HG02678 (cell line): ENCODE results near the gene CNDP1.
"Not testable (repeated sequence)": the region's sequence is repeated elsewhere in the genome, so short reads cannot be mapped to it uniquely, and the experiment has no call there.

Experiments used
- ATAC-seq: cut with Tn5 transposase; IDR thresholded peaks from one replicate; pipeline ENCODE4 v1.9.1; 2021; ENCODE audit warnings: mild to moderate bottlenecking, moderate library complexity; ENCODE audit not compliant: unreplicated experiment

CNDP1 gene

DNA sequence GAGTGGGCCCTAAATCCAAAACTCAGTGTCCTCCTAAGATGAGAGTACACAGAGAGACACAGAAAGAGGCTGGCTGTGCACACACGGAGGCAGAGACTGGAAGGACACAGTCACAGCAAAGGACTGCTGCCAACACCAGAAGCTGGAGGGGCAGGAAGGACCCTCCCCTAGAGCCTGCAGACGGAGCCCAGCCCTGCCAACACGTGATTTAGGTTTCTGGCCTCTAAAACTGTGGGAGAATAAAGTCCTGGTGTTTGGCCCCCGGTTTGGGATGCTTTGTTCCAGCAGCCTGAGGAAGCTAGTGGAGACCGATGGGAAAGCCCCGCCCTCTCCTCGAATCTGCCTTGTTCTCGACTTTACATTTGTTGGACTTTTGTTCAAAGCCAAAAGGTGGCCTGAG lies 10.6 kb downstream of the CNDP1 start:
- ATAC-seq: no peak

DNA sequence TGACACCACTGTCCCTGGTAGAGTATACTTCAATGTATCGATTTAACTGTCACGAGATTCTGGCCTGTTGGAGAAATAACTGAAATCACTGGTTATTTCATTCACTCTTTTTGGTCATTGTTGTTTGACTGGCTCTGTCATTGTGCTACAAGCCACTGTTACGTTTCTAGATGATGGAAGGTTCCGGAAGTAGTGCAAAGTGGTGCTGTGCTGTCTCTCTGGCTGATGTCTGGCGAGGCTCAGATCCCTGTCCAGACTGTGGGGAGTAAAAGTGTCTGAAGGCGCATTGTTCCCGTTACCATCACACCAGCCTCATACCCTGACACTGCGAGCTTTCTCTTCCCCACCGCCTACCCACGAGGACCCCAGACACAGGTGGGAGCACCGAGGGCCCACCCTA lies 11.7 kb downstream of the CNDP1 start:
- ATAC-seq: no peak

DNA sequence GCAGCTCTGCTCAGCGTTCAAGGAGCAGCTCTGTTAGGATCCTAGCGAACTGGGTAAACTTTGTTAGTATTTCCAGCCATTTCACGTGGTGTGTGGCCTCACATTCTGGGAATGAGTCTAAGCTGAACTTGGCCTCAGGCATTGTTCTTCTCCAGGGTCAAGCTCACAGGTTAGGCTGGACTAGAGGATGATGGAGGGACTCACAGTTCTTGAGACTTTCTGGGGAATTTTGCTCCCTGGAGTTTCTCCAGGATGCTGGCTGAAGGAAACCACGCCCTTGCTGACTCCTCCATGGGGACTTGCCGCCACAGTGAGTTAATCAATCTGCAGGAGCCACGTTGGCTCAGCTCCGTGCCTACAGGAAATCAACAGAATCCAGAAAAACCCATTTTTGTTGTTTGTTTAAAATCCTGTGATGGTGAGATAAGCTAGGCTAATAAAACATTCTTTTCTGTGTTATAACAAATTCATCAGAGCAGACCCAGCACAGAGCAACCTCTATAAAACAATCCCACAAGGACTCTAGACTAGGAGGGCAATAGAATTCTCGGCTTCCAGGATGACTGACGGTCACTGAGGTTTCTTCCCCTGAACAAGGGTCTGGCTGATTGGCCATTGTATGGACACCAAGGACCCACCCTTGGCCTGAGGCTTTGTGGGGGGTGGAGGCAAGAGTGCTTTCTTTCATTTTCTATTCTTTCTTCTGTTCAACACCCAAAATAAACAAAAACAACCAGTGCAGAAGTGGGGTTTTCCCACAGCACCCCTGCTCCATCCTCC lies 12.6 kb downstream of the CNDP1 start:
- ATAC-seq: no peak

DNA sequence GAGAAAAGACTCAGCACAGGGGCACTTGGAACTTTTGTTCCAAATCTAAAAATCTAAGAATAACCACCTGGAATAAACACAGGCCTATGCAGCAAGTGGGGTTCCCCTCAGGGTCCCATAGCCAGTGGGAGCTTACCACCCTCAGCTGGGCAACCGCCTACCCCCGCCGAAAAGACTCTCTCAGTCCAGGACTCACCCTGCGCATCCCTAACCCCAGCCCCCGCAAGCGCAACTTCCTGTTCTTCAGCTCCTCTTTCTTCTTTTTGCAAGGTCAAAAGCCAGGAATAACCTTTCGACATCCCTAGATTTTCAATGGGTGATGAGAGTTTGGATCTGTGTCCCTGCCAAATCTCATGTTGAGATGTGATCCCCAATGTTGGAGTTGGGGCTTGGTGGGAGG lies 13.6 kb downstream of the CNDP1 start:
- ATAC-seq: no peak

DNA sequence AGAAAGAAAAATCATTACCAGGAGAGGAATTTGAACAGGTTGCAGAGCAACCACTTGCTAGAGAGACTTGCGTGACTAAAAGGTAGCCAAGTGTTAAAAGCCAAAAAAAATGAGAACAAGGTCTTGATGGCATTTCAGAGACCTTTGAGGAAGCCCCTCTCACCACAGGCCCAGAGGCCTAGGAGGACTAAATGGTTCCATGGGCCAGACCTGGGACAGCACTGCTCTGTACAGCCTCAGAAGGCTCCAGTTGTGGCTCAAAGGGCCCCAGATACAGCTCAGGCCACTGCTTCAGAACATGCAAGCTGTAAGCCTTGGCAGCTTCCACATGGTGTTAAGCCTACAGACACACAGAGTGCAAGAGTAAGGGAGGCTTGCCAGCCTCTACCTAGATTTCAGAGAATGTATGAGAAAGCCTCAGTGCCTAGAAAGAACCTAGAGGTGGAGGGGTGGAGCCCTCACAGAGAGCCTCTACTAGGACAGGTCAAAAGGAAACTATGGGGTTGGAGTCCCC lies 15.3 kb downstream of the CNDP1 start:
- ATAC-seq: no peak

DNA sequence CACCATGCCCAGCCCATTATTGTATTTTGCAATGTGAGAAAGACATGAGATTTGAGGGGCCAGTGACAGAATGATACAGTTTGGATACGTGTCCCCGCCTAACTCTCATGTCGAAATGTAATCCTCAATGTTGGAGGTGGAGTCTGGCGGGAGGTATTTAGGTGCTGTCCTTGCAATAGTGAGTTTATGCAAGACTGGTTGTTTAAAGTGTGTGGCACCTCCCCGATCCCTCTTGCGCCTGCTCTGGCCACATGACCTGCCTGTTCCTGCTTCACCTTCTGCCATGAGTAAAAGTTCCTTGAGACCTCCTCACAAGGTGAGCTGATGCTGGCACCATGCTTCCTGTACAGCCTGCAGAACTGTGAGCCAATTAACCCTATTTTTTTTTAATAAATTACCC lies 16.6 kb downstream of the CNDP1 start:
- no peak for ATAC-seq

DNA sequence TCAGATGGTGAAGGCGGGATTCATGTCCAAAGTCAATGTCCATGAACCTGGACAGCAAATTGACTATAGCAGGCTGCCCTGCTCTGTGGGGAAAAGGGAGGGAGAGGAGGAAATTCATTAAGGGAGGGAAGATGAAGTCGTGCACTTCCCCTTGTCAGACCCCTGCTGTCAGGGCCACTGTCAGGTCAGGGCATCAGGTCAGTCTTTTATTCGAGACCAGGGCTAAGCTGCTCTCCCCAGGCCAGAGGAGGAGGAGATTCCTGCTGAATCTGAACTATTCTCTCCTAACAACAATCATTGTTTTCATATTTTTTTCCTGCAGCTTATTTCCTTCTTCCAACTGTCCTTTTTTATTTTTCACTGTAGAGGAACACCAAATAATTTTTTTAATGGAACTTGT lies 17.2 kb downstream of the CNDP1 start:
- no peak for ATAC-seq

DNA sequence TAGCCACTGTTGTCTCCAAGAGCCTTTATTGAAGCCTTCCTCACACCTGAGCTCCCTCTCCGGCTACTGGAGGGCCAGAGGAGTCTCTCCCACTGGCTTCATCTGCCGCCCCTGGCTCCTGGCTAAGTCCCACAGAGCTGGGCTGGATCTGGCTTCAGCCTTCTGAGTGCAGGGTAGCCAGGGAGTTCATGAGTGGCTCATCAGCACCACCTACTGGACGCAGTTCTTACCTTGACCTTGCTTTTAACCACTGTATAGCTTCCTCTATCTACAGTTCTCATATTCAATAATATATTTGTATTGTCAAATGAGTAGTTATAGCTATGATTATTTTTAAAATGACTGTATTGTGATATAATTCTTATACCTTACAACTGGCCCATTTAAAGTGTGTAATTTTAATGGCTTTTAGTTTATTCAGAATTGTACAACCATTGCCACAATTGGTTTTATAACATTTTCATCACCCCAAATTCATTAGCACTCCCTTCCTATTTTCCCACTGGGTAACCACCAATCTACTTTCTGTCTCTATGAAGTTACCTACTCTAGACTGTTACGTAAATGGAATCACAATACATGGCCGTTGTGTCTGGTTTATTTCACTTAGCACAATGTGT lies 17.7 kb downstream of the CNDP1 start:
- ATAC-seq: peak; percentile 99

DNA sequence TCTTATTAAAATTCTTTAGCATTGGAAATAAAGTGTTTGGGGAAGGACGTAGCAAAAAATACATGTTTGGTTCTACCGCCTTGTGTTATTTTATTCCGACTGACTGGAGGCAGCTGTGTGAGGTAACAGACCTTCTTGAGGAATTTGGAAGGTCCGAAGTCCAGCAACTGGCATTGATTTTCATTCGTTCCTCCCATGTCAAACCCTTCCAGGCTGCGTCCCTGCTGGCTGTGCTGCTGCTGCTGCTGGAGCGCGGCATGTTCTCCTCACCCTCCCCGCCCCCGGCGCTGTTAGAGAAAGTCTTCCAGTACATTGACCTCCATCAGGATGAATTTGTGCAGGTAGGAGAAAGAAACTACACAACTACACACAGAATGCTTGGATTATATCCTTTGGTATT lies 21.8 kb downstream of the CNDP1 start:
- ATAC-seq: no peak

DNA sequence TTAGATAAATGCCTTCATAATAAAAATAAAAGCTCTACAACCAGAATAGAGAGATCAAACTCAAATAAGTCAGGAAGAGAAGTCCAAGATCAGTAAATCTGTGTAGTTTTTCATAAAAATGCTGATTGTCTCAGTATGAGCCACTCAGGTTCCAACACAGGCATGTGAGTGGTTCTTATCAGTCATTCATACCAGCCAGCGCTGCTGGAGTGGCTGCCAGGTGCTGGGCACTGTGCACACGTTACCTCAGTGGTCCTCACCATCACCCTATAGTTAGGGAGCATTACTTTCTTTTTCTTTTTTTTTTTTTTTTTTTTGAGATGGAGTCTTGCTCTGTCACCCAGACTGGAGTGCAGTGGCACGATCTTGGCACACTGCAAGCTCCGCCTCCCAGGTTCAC lies 23.8 kb downstream of the CNDP1 start:
- no peak for ATAC-seq

DNA sequence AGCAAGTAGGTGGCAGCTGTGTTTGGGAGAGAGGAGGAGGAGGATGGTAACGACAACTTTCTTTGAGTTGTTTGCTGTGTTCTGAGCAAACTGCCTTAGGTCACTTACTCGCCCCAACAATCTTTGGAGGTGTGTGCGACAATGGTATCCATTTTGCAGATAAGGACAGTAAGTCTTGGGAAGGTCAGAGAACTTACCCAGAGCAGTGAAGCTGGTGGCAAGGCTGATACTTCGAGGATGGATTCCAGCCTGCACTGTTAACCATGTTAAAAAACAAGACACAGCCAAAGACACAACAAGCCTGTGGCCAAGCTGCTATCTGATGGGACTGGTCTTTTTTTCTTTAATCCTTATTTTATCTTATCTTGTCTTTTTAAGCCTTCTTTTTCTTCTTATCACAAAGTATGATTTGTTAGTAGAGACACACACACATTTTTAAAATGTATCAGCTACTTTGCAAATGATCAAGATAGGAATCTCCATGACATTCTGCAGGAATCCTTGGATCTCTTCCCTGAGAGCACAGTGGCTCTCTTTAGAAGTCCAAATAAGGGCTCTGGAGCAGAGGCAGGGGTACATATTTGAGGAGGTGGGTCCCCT lies 27.9 kb downstream of the CNDP1 start:
- no peak for ATAC-seq

DNA sequence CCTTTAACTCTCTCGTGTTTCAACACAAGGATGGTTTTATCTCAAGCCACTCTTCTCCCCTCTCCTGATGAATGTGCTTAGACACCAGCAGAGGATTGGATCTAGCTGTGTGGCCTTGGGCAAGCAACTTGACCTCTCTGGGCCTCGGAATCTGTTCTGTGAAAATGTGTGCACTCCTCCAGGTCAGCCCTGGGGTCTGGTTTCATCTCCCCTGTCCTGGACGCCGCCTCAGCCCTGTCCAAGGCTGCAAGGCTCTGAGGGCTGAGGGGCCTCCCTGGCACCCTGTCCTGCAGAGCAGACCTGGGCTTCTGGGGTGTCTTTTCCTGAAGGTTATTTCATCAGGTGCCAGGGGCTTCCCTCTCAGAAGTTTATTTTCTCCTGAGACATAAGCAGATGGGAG lies 28.5 kb downstream of the CNDP1 start:
- no peak for ATAC-seq

DNA sequence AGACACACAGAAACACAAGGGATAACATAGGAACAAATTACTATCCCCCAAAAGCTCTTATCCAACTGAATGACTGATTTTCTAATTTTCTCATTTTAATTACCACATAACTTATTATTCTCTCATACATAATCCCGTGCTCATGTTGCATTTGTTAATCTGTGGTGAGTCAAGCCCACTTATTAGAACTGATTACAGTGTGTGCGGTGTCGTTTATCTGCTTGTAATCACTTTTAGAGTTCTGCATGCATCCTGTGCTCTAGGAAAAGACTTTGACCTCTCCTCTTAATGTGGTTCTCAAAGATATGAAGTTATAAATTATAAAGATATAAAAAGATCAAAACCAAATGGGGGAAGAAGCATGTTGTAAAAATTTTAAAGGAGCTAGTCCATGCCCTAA lies 29.7 kb downstream of the CNDP1 start:
- no peak for ATAC-seq

DNA sequence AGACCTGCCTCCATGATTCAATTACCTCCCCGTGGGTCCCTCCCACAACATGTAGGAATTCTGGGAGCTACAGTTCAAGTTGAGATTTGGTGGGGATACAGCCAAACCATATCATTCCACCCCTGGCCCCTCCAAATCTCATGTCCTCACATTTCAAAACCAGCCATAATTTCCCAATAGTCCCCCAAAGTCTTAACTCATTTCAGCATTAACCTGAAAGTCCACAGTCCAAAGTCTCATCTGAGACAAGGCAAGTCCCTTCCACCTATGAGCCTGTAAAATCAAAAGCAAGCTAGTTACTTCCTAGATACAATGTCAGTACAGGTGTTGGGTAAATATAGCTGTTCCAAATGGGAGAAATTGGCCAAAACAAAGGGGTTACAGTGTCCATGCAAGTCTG lies 30.9 kb downstream of the CNDP1 start:
- not testable (repeated sequence) for ATAC-seq

DNA sequence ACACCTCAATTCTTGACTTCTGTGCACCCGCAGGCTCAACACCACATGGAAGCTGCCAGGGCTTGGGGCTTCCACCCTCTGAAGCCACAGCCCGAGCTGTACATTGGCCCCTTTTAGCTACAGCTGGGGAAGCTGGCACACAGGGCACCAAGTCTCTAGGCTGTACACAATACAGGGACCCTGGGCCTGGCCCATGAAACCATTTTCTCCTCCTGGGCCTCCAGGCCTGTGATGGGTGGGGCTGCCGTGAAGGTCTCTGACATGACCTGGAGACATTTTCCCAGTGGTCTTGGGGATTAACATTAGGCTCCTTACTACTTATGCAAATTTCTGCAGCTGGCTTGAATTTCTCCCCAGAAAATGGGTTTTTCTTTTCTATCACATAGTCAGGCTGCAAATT lies 31.7 kb downstream of the CNDP1 start:
- not testable (repeated sequence) for ATAC-seq

DNA sequence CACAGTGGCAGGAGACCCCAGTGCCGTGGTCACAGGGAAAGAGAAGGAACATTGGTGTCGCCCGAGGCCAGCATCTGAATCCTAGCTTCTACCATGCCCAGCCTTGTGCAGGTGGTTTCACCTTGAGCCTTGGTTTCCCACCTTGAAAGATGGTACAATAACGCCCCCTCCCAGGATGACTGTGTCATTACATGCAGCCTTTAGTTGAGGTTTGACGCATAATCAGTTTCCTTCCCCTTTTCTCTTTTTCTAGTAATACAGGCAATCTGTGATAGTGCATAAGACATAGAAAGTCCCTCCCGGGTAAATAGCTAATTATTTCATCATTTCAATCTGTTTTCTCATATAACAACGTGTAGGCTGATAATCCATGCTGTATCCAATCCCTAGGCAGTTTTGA lies 33.5 kb downstream of the CNDP1 start:
- ATAC-seq: no peak

DNA sequence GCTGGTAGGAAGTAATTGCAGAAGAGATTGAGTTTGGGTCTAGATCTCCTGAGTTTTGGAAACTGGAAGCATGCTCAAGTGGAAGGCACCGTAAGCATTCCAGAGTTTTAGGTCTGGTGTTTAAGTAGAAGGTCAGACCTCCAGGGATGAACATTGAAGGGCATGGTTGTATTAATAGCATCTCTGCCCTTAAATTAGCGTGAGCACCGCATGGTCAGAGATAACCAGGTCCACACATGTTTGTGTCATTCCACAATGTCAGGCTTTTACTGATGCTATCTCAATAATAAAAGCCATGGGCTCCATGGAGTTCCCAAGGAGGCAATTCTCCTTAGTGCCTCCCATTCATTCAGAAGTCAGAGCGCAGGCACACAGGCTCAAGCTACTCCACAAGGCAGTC lies 35.1 kb downstream of the CNDP1 start:
- ATAC-seq: no peak

DNA sequence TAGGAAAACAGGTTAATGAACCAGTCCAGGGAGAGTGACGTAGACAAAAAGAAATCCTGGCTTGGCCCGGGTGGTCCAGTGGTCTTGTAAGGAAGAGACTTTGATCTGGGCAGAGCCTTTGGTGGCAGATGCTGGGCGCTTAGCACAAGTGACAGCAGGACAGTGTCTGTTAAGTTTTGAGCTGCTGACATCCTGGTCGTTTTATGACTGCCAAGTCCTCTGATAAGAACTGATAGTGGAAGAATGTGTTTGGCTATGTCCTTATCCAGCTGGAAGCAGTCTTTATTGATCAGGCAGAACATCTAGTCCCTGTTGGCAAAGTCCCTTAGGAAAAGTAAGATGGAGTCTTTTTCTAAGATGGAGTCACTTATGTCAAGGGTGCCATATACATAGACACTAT lies 36.0 kb downstream of the CNDP1 start:
- ATAC-seq: no peak

DNA sequence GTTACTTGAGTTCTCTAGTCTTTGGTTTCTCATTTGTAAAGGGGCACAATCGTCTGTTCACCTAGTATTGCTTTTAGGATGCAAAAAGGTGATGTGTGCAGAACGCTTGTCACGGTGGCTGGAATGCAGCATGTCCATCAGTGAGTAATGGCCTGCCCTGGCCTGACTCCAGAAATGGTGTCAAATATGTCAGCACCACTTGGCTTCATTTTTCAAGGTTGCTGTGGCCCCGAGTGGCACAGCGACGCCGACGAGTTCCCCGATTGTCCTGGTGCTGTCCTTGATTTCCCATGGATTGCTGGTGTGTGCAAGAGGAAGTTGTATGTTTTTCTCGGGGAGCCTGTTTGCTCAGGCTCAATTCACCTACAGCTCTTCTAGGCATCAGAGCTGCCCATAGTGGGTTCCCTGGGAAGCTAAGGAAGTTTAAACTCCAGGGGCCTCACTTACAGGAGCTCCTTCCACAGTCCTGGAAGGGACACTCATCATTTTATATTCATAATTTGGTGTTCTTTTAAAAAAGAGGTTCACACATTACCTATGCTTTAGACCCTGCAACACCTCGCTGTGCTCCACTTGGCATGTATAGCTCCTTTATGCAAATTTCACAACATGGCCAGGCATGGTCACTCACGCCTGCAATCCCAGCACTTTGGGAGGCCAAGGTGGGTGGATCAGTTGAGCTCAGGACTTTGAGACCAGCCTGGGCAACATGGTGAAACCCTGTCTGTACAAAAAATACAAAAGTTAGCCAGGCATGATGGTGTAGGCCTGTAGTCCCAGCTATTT lies 37.8 kb downstream of the CNDP1 start:
- no peak for ATAC-seq

DNA sequence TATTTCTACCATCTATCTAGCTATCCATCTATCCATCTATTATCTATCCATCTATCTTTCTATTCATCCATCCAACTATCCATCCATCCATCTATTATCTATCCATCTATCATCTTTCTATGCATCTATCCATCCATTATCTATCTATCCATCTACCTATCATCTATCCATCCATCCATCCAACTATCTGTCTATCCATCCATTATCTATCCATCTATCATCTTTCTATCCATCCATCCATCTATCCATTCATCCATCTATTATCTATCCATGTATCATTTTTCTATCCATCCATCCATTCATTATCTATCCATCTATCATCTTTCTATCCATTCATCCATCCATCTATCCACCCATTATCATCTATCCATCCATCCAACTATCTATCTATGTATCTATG lies 38.8 kb downstream of the CNDP1 start:
- ATAC-seq: no peak

DNA sequence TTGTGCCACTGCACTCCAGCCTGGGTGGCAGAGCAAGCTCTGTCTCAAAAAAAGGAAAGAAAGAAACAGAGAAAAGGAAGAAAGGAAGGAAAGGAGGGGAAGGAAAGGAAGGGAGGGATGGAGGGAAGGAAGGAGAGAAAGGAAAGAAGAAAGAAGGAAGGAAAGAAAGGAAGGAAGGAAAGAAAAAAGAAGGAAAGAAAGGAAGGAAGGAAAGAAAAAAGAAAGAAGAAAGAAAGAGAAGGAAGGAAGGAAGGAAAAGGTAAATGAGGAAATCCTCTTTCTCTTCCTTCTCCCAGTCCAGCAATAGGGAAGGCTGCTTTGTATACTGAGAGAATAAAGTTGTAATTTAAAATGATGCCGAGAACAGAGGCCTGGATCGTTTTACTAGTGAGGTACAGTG lies 40.6 kb downstream of the CNDP1 start:
- ATAC-seq: no peak
